ENCODE results near the gene PPP1R2.

DNA sequence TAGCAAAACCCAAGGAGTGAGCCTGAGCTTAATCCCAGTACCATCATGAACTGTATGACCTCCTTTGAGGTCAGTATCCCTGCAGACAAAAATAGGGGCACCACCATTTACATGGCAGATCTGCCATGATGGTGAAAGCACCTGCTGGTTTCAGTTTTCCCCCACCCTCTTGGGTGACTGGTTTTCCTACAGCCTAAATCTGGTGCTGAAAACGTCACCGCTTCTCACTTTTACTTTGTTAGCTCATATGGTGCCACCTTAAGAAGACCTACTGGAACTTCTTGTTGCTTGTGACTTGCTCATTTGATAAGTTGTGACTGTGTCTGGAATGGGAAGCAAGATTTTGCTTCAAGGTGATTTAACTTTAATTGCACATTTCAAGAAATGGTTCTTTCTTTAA is 5.1 kb downstream of the PPP1R2 start:
- no peak for TF ChIP-seq SP1 (IDR thresholded peaks at IDR 0.05)
- no peak for TF ChIP-seq BHLHE40 (IDR thresholded peaks at IDR 0.05; ENCODE audit: borderline replicate concordance)
- TF ChIP-seq L3MBTL2 (conservative IDR thresholded peaks at IDR 0.05), result no peak
- no peak for TF ChIP-seq FOXA1 (IDR thresholded peaks at IDR 0.05)
- no peak for TF ChIP-seq TARDBP (IDR thresholded peaks at IDR 0.05)
- TF ChIP-seq ARNT (IDR thresholded peaks at IDR 0.05), result no peak

Measured in HEK293T (cell line).